ENCODE measurements around the gene RBBP8NL. TPM values are rescaled to one million over a fixed set of nuclear protein-coding genes. Genes with fewer than 3 reads are reported as not detected.

RBBP8NL gene
- total RNA-seq, 1 experiment from 2014 or later, result 0.28 TPM

DNA sequence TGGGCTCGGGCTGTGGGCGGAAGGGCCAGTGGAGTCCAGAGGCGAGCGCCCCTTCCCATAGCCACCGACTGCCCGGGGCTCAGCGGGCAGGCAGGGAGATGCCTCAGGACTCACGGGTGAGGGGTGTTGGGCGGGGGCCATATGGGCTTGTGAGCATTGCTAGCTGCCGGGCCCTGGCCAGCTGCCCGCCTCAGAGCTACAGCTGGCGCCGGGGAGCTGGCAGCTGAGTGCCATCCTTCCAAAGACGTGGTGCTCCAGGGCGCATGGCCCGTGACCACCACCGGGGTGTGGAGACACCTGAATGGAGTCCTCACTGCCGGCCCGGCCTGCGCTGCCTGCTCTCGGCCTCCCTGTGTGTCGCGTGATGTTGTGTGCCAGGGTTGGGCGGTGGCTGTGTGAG is 10.6 kb upstream of the RBBP8NL start:
- H2BK12ac ChIP-seq (ENCODE audit: insufficient read length, low read depth, low read length), result no peak overlapping the region
- Mint-ChIP-seq H3K4me3 (no peak overlapping the region; a peak in 1 of 5 replicates), H3K9me3 (peaks cover 0 to 2% of the 10 kb centered on the region in 2 experiments; a peak in 1 of 5 replicates), H3K27me3 (ENCODE audit: low read depth) (peaks cover 49% of the 10 kb centered on the region), H3K27ac (no peak overlapping the region), H3K4me1 (peaks cover 0 to 4% of the 10 kb centered on the region in 2 experiments; a peak in 1 of 4 replicates), H3K36me3 (ENCODE audit: insufficient read depth in 1 of 3, low read depth in 3 of 3) (no peaks in the 10 kb centered on the region)
- H3K27ac ChIP-seq (ENCODE audit: insufficient read length, low read depth, low read length), result no peak overlapping the region
- H3K9ac ChIP-seq (ENCODE audit: extremely low read depth, insufficient read length, low read length), result no peak overlapping the region
- H4K20me1 ChIP-seq (ENCODE audit: control insufficient read depth, insufficient read depth, insufficient read length), result no peaks in the 10 kb centered on the region
- no peak overlapping the region for H3K18ac ChIP-seq (ENCODE audit: insufficient read length, low read depth, low read length)
- no peak for DNase-seq
- no peak overlapping the region for H2AK5ac ChIP-seq (ENCODE audit: insufficient read length, low read length)
- H3K23me2 ChIP-seq (ENCODE audit: insufficient read length, low read depth, low read length, poor library complexity, severe bottlenecking), result no peaks in the 10 kb centered on the region
- no peaks in the 10 kb centered on the region for H3K9me3 ChIP-seq (ENCODE audit: control insufficient read depth, low read depth, low read length)
- H4K8ac ChIP-seq (replicated peaks; ENCODE audit: insufficient read length, low read depth, low read length), result no peak overlapping the region
- no peak overlapping the region for H2BK20ac ChIP-seq (ENCODE audit: low read depth, low read length, poor library complexity, severe bottlenecking)
- no peak overlapping the region for H2BK5ac ChIP-seq (ENCODE audit: insufficient read length, low read length)
- no peak overlapping the region for H3K23ac ChIP-seq (ENCODE audit: insufficient read length, low read depth, low read length)
- no peak overlapping the region for H2BK15ac ChIP-seq (ENCODE audit: low read depth, low read length)
- TF ChIP-seq, protein P1, sequence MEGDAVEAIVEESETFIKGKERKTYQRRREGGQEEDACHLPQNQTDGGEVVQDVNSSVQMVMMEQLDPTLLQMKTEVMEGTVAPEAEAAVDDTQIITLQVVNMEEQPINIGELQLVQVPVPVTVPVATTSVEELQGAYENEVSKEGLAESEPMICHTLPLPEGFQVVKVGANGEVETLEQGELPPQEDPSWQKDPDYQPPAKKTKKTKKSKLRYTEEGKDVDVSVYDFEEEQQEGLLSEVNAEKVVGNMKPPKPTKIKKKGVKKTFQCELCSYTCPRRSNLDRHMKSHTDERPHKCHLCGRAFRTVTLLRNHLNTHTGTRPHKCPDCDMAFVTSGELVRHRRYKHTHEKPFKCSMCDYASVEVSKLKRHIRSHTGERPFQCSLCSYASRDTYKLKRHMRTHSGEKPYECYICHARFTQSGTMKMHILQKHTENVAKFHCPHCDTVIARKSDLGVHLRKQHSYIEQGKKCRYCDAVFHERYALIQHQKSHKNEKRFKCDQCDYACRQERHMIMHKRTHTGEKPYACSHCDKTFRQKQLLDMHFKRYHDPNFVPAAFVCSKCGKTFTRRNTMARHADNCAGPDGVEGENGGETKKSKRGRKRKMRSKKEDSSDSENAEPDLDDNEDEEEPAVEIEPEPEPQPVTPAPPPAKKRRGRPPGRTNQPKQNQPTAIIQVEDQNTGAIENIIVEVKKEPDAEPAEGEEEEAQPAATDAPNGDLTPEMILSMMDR (conservative IDR thresholded peaks at IDR 0.05), result peak; percentile 31; the same call in 1 of the 3 replicates
- no CpG with 5 or more reads among the region's 24 CpGs for WGBS (ENCODE audit: extremely low coverage, insufficient read length, low lambda C conversion rate)
- no peak overlapping the region for H3T11ph ChIP-seq (ENCODE audit: low read length)
- H3K4me1 ChIP-seq (ENCODE audit: insufficient read depth, low read length), result no peaks in the 10 kb centered on the region
- no peak overlapping the region for H4K91ac ChIP-seq (ENCODE audit: insufficient read length, low read depth, low read length)
- no peaks in the 10 kb centered on the region for H3K79me1 ChIP-seq (ENCODE audit: insufficient read depth, low read depth, low read length, poor library complexity, severe bottlenecking)
- H3K14ac ChIP-seq (ENCODE audit: insufficient read depth, low read length), result no peak overlapping the region
- H3K79me2 ChIP-seq (ENCODE audit: insufficient read depth, low read length), result no peaks in the 10 kb centered on the region
- no peak overlapping the region for H3K4ac ChIP-seq (ENCODE audit: low read depth, low read length)
- no peak overlapping the region for H3K56ac ChIP-seq (ENCODE audit: insufficient read length, low read depth, low read length)
- no peak overlapping the region for H4K5ac ChIP-seq (ENCODE audit: insufficient read length, low read depth, low read length)
- no peak overlapping the region for H2BK120ac ChIP-seq (ENCODE audit: low read depth, low read length, poor library complexity, severe bottlenecking)
- H3K4me2 ChIP-seq (ENCODE audit: insufficient read depth, insufficient read length, low read length), result no peak overlapping the region
- no peaks in the 10 kb centered on the region for H3K27me3 ChIP-seq (ENCODE audit: insufficient read depth, low read length)
- H2AFZ ChIP-seq (ENCODE audit: low read length), result no peak overlapping the region

Measured in H9 (cell line).